Measurements from ENCODE around the gene CCNL2. TPM values are rescaled to one million over a fixed set of nuclear protein-coding genes. Genes with fewer than 3 reads are reported as not detected.
"Not testable (repeated sequence)": the region's sequence is repeated elsewhere in the genome, so short reads cannot be mapped to it uniquely, and the experiment has no call there.

The CCNL2 gene
- total RNA-seq, 2 experiments from 2014 or later = 104 TPM

DNA sequence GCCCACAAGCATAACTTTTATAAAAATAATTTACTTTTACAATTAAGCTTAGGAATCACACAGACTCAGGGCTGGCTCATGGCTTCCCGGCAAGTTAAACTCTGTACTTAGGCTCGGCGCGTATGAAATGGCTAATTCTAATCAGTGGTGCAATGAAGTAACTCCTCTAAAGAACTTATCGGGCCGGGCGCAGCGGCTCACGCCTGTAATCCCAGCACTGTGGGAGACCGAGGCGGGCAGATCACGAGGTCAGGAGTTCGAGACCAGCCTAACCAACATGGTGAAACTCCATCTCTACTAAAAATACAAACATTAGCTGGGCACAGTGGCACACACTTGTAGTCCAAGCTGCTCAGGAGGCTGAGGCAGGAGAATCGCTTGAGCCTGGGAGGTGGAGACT, 29.0 kb downstream of the CCNL2 start:
- not testable (repeated sequence) for H3K27me3 Mint-ChIP-seq; H3K4me3 Mint-ChIP-seq; H3K36me3 Mint-ChIP-seq (ENCODE audit: low read depth); H3K9me3 Mint-ChIP-seq; DNase-seq; H3K27ac Mint-ChIP-seq
- CTCF ChIA-PET = interaction anchor here (1.8 to 2.8 kb wide), 3 partner anchors 17 to 65 kb away, joined by 9 to 28 read pairs (median 13); partner anchors contain the start of gene DVL1
- H3K4me1 Mint-ChIP-seq = peaks cover 41% of the 10 kb centered on the region
- POLR2A ChIA-PET = interaction anchor here (2.0 kb wide), 1 partner anchor 11 kb away, joined by 9 read pairs; the partner anchor contains the start of gene MXRA8

DNA sequence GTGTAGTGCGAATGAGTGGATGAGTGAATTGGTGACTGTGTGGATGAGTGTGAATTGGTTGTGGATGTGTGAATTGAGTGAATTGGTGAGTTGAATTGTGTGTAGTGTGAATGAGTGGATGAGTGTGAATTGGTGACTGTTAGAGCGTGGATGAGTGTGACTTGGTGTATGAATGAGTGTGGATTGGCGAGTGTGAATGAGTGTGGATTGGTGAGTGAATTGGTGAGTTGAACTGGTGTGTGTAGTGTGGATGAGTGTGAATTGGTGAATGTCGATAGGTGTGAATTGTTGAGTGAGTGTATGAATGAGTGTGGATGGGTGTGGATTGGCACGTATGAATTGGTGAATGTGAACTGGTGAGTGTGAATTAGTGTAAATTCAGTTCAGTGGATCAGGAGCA, 31.8 kb downstream of the CCNL2 start:
- H3K4me3 Mint-ChIP-seq = no peak overlapping the region
- no peaks in the 10 kb centered on the region for H3K9me3 Mint-ChIP-seq
- no peak overlapping the region for H3K27ac Mint-ChIP-seq
- POLR2A ChIA-PET = no interaction called here
- peaks cover 20% of the 10 kb centered on the region for H3K4me1 Mint-ChIP-seq
- no peaks in the 10 kb centered on the region for H3K27me3 Mint-ChIP-seq
- H3K36me3 Mint-ChIP-seq (ENCODE audit: low read depth) = no peaks in the 10 kb centered on the region
- no peak for DNase-seq
- CTCF ChIA-PET = no interaction called here

DNA sequence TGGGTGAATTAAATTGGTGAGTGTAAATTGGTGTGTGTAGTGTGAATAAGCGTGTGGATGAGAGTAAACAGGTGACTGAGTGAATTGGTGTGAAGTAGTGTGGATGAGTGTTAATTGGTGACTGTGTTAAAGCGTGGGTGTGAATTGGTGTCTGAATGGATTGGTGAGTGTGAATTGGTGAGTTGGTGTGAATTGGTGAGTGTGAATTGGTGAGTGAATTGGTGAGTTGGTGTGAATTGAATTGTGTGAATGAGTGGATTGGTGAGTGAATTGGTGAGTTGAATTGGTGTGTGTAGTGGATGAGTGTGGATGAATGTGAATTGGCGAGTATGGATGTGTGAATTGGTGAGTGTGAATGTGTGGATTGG, 32.5 kb downstream of the CCNL2 start:
- Mint-ChIP-seq H3K27me3 (peaks cover 4% of the 10 kb centered on the region), H3K36me3 (ENCODE audit: low read depth) (no peaks in the 10 kb centered on the region), H3K9me3 (no peaks in the 10 kb centered on the region), H3K4me3 (no peak overlapping the region), H3K4me1 (peaks cover 15% of the 10 kb centered on the region), H3K27ac (no peak overlapping the region)
- ChIA-PET POLR2A (no interaction called here), CTCF (no interaction called here)
- no peak for DNase-seq

DNA sequence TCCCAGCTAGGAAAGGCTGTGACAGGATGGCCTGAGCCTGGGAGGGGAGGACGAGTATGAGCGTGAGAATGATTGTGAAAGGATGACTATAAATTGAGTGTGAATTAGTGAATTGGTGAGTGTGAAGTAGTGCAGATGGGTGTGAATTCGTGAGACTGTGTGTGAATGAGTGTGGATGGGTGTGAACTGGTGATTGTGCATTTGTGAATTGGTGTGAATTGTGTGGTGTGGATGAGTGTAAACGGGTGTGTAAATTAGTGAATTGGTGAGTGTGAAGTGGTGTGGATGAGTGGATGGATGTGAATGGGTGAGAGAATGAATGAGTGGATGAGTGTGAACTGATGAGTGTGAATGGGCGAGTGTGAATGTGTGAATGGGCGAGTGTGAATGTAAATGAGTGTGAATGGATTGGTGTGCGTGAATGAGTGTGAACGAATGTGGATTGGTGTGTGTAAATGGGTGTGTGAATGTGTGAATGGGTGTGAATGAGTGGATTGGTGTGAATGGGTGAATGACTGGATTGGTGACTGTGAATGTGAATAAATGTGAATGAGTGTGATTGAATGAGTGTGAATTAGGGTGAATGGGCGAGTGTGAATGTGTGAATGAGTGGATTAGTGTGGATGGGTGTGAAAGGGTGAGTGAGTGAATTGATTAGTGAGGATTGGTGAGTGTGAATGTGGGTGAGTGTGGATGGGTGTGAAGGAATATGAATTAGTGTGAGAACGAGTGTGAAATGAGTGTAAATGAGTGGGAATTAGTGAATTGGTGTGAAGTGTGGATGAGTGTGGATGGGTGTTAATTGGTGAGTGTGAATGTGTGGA, 33.0 kb downstream of the CCNL2 start:
- Mint-ChIP-seq H3K27ac (no peak overlapping the region), H3K9me3 (no peaks in the 10 kb centered on the region), H3K27me3 (peaks cover 4% of the 10 kb centered on the region), H3K4me1 (peaks cover 10% of the 10 kb centered on the region), H3K4me3 (no peak overlapping the region), H3K36me3 (ENCODE audit: low read depth) (no peaks in the 10 kb centered on the region)
- no peak for DNase-seq
- ChIA-PET POLR2A (no interaction called here), CTCF (no interaction called here)

DNA sequence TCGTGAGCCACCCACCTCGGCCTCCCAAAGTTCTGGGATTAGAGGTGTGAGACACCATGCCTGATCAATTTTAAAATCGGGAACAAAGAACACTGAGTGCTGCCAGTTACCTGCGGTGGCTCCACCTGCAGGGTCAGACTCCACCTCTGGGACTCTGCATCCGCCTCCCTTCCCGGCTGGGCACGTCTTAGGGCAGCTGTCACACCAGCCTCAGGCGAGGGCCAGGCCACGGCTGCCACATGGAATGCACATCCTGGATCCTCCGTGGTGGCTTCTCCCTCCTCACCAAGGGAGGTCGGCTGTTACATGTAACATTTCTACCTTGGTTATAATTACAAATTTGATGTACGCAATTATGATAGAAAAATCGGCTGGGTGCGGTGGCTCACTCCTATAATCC, 34.9 kb downstream of the CCNL2 start:
- H3K36me3 Mint-ChIP-seq (ENCODE audit: low read depth) = no peaks in the 10 kb centered on the region
- H3K27ac Mint-ChIP-seq = no peak overlapping the region
- no peak for DNase-seq
- H3K4me3 Mint-ChIP-seq = no peak overlapping the region
- POLR2A ChIA-PET = no interaction called here
- H3K9me3 Mint-ChIP-seq = peaks cover 2% of the 10 kb centered on the region
- peaks cover 11% of the 10 kb centered on the region for H3K27me3 Mint-ChIP-seq
- H3K4me1 Mint-ChIP-seq = peaks cover 6% of the 10 kb centered on the region
- CTCF ChIA-PET = no interaction called here

DNA sequence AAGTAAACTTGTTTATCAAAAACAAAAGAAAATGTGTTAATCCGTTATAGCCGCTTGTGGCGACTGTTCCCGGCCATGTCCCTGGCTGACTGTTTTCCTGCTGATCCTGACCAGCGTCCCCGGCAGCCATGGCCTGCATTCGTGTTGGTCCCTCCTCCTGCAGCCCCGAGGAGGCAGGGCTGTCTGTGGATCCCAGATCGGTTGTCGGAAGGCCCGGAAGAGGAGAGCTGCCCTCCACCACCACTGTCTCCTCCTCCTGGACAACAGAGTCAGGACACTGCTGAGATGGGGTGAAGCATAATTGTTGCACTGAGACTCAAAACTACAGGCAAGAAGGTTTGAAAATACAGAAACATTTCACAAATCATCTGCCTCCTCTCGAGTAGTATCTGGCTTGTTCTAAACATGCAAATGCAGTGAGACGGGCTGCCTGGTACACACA, 37.1 kb downstream of the CCNL2 start:
- H3K36me3 Mint-ChIP-seq (ENCODE audit: low read depth) = no peaks in the 10 kb centered on the region
- ChIA-PET CTCF (no interaction called here), POLR2A (no interaction called here)
- H3K27ac Mint-ChIP-seq = no peak overlapping the region
- peaks cover 13% of the 10 kb centered on the region for H3K4me1 Mint-ChIP-seq
- H3K27me3 Mint-ChIP-seq = peaks cover 17% of the 10 kb centered on the region
- DNase-seq = no peak
- no peak overlapping the region for H3K4me3 Mint-ChIP-seq
- peaks cover 2% of the 10 kb centered on the region for H3K9me3 Mint-ChIP-seq

DNA sequence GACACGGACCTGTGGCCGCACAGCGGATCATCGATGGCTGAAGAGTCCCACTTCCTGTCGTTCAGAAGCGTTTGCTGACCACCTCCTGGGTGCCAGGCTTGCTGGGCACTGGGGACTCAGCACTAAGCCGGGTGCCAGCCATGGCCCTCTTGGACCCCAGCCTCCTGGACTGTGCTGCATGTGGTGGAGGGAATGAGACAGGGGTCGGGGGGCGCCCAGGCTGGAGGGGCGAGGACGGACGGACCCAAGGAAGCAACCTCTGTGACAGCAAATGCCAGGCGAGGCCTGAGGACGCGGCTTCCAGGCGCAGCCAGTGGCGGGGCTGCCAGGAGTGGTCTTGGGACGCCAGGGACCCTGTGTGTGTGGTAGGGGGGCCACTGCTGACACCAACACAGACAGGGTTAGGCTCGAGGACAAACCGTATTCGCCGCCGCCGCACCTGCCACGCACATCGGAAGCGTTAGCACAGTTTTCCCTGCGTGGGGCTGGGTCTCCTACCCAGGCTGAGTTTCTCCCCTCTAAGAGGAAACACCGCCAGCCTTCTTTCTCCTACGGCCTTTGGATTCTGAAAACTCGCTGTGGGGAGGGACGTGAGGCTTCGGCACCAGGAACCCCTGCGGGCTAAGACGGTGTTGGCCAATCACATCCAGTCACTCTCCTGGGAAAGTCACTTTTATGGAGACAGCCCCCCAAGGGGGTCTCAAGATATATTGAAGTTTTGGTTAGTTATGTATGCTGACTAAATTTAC, 37.7 kb downstream of the CCNL2 start:
- no peak for DNase-seq
- no peaks in the 10 kb centered on the region for H3K36me3 Mint-ChIP-seq (ENCODE audit: low read depth)
- ChIA-PET POLR2A (no interaction called here), CTCF (no interaction called here)
- H3K9me3 Mint-ChIP-seq = peaks cover 2% of the 10 kb centered on the region
- H3K27me3 Mint-ChIP-seq = peaks cover 18% of the 10 kb centered on the region
- H3K4me1 Mint-ChIP-seq = peaks cover 13% of the 10 kb centered on the region
- H3K27ac Mint-ChIP-seq = no peak overlapping the region
- H3K4me3 Mint-ChIP-seq = no peak overlapping the region

DNA sequence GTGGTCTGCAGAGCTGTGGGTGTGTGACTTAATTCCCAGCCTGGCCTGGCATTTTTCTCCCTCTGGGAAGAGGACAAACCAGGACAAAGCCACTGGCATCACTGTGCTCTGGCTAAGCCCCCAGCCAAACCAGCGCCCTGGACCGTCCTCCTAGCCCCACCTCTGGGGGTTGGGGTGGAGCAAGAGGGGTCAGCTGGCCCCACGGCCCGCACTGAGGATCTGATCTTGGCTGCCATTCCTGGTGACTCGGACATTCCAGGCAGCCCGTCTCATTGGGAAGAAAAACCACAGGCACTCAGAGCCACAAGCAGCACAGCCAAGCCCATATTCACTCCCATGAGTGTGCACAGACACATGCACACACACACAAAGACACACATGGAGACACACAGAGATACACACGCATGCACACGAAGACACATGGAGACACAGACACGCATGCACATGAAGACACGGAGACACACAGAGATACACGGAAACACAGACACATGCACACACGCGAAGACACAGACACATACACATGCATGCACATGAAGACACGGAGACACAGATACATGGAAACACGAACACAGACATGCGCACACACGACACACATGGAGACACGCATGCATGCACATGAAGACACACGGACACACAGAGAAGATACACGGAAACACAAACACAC, 38.5 kb downstream of the CCNL2 start:
- ChIA-PET POLR2A (no interaction called here), CTCF (no interaction called here)
- DNase-seq = no peak
- Mint-ChIP-seq H3K4me1 (peaks cover 13% of the 10 kb centered on the region), H3K27ac (no peak overlapping the region), H3K36me3 (ENCODE audit: low read depth) (no peaks in the 10 kb centered on the region), H3K9me3 (peaks cover 2% of the 10 kb centered on the region), H3K27me3 (peaks cover 18% of the 10 kb centered on the region), H3K4me3 (no peak overlapping the region)

DNA sequence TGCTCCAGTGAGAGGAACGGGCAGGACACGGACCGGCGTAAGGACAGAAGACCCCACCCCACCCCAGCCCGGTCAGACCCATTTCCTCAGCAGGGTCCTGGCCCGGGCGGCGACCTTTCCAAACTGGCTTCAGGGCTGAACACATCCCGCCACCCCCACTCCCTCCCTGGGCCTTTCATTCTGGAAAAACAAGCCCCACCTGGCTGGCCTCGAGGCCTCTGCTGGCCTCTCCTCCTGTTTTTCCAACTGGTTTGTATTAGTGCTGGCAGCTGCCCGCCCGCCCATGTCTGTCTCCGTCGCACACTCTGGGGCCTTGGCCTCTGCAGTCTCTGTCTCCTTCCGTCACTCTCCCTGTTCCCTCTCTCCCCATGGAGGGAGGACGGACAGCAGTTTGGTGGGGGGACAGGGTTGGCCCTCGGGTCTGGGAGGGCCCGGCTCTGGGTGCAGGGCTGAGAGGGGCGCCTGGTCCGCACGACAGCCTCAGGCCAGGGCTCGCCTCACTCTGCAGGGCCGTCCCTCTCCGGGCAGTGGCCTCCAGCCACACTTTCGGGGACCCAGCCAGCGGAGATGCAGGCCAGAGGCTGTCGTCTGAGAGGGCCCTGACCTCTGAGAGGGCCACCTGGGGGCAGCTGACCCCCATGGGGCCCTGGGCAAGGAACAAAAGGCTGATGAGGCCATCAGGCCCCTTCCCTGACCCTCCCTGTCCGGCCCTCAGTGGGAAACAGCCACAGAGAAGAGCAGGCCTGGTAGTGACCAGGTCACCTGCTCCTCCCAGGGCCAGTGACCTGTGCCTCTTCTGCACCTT, 39.3 kb downstream of the CCNL2 start:
- POLR2A ChIA-PET = interaction anchor here (1.4 kb wide), 1 partner anchor 11 kb away, joined by 9 read pairs; no protein-coding TSS in a partner anchor
- no peaks in the 10 kb centered on the region for H3K36me3 Mint-ChIP-seq (ENCODE audit: low read depth)
- no peak for DNase-seq
- peaks cover 18% of the 10 kb centered on the region for H3K27me3 Mint-ChIP-seq
- no peak overlapping the region for H3K27ac Mint-ChIP-seq
- H3K4me3 Mint-ChIP-seq = no peak overlapping the region
- CTCF ChIA-PET = interaction anchor here (1.0 kb wide), 1 partner anchor 12 kb away, joined by 3 read pairs; no protein-coding TSS in a partner anchor
- peaks cover 2% of the 10 kb centered on the region for H3K9me3 Mint-ChIP-seq
- H3K4me1 Mint-ChIP-seq = peaks cover 13% of the 10 kb centered on the region

DNA sequence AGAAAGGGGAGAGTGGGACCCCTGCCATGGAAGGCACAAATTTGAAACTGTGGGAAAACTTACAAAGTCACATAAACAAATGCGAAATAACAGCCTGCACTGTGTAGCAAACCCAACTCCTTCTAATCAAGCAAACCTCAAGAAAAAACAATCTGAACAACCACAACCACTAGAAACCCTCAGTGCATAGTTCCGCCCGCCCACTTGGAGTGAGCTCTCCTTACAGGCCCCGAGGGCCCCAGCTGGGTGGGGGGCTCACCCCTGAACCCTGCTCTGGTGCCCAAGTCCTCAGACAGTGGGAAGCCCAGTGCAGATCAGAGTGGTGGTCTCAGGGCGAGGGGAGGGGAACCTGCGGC, 39.8 kb downstream of the CCNL2 start:
- Mint-ChIP-seq H3K4me3 (no peak overlapping the region), H3K36me3 (ENCODE audit: low read depth) (no peaks in the 10 kb centered on the region), H3K4me1 (peaks cover 14% of the 10 kb centered on the region), H3K9me3 (peaks cover 2% of the 10 kb centered on the region), H3K27ac (no peak overlapping the region), H3K27me3 (peaks cover 18% of the 10 kb centered on the region)
- ChIA-PET POLR2A (interaction anchor here (1.4 kb wide), 1 partner anchor 11 kb away, joined by 9 read pairs; no protein-coding TSS in a partner anchor), CTCF (interaction anchor here (1.0 kb wide), 1 partner anchor 12 kb away, joined by 3 read pairs; no protein-coding TSS in a partner anchor)
- DNase-seq = no peak

DNA sequence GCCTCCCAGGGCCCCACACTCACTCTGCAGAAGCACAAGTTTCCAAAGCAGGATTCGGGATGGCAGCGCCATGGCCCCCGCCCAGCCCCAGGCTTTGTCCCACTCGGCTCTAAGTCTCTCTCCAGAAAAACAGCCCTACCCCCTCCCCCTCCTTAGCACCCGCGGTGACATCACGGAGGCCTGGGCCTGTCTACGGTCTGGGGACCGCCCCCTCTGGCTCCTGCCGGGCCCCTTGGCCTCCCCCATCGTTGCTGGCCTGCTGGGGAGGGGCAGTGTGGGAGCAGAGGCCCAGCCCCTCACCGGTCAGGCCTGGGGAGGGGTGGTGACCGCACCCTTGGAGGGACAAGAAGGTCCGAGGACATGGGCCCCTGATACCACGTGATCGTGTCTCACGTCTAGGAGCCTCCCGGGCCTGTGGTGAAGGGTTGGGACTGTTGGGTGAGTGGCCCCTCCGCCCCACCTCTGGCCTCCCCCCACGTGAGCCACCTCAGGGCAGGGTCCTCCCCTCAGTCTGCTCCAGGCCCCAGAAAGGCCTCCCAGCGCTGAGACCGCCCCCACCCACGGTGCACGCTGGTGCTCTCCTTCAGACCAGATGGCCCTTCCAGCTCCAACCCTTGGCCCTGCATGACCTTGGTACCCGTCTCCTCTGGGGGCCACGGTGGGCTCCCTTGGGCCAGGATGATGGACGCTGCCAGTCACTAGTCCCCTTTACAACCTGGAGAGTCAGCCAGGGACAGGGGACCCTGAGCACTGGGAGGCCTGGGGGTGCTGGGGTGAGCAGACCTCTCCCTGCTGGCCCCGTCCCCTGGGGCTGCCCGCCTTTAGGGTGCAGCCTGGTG, 40.5 kb downstream of the CCNL2 start, which contains the start of gene MXRA8:
MXRA8 (minus strand) TSS at position 123 of the 839 bp plus-strand sequence; CDS start at position 72, 51 bp downstream.
- POLR2A ChIA-PET = interaction anchor here (1.4 kb wide), 1 partner anchor 12 kb away, joined by 9 read pairs; no protein-coding TSS in a partner anchor
- CTCF ChIA-PET = interaction anchor here (1.0 kb wide), 1 partner anchor 13 kb away, joined by 3 read pairs; no protein-coding TSS in a partner anchor
- Mint-ChIP-seq H3K36me3 (ENCODE audit: low read depth) (no peaks in the 10 kb centered on the region), H3K4me3 (no peak within 1 kb of the TSS), H3K9me3 (peaks cover 2% of the 10 kb centered on the region), H3K4me1 (peaks cover 15% of the 10 kb centered on the region), H3K27ac (no peak within 1 kb of the TSS), H3K27me3 (peaks cover 24% of the 10 kb centered on the region)
- DNase-seq = no peak
